Lung (tissue), 16 donors: ENCODE data around the gene SUGCT. TPM values are rescaled to one million over a fixed set of nuclear protein-coding genes. Genes with fewer than 3 reads are reported as not detected.

Experiments
- ATAC-seq: fragments of 200-7000 bp; cut with Tn5 transposase; one replicate; pipeline ENCODE4 v1.9.1; 2020; ENCODE audit warnings: moderate number of reproducible peaks; ENCODE audit not compliant: insufficient read depth, low FRiP score
- DNase-seq, 3 donors: peaks; one replicate each; pipeline ENCODE4 v3.0.0-alpha.2; 2013 to 2017
- H3K27ac ChIP-seq, 2 donors: one replicate each; pipeline ENCODE4 v1.5.1; 2013; ENCODE audit warnings: mild to moderate bottlenecking in 2 of 2, moderate library complexity in 2 of 2, control low read depth in 1 of 2, inconsistent platforms in 1 of 2, low read depth in 1 of 2, low read length in 1 of 2
- H3K27me3 ChIP-seq, 3 donors: one replicate each; pipeline ENCODE4 v1.5.1; 2013; ENCODE audit warnings: low read length in 2 of 3; ENCODE audit not compliant: control insufficient read depth in 3 of 3, insufficient read depth in 3 of 3
- H3K36me3 ChIP-seq, 4 donors: one replicate each; pipeline ENCODE4 v1.5.1; 2013; ENCODE audit warnings: low read length in 4 of 4, mild to moderate bottlenecking in 1 of 4, moderate library complexity in 1 of 4; ENCODE audit not compliant: control insufficient read depth in 4 of 4, insufficient read depth in 4 of 4
- H3K4me1 ChIP-seq, 5 donors: one replicate each; pipeline ENCODE4 v1.5.1; 2013; ENCODE audit warnings: low read length in 5 of 5, mild to moderate bottlenecking in 2 of 5, moderate library complexity in 1 of 5; ENCODE audit not compliant: control insufficient read depth in 5 of 5, insufficient read depth in 5 of 5
- H3K4me3 ChIP-seq: one replicate; pipeline ENCODE4 v1.5.1; 2013; ENCODE audit warnings: mild to moderate bottlenecking, control low read depth, moderate library complexity
- H3K9ac ChIP-seq, 2 donors: one replicate each; pipeline ENCODE4 v1.5.1; 2013; ENCODE audit warnings: low read length in 2 of 2, control low read depth in 1 of 2; ENCODE audit not compliant: insufficient read depth in 1 of 2
- H3K9me3 ChIP-seq, 4 donors: one replicate each; pipeline ENCODE4 v1.5.1; 2013; ENCODE audit warnings: low read length in 3 of 4, mild to moderate bottlenecking in 1 of 4, moderate library complexity in 1 of 4; ENCODE audit not compliant: control insufficient read depth in 4 of 4, insufficient read depth in 3 of 4
- CTCF ChIP-seq: IDR thresholded peaks from 2 replicates; pipeline ENCODE4 v1.5.1; 2012; ENCODE audit warnings: mild to moderate bottlenecking; ENCODE audit errors: control extremely low read depth, extremely low read depth
- WGBS, 2 donors: extraction: QIAGEN DNeasy Blood & Tissue Kit; methylation state at CpG; one replicate each; pipeline ENCODE4 v1.1.7; 2013; 5-methylcytosine and 5-hydroxymethylcytosine counted together
- long read RNA-seq, 5 donors: transcript quantifications; one replicate each; lab custom pipeline, GENCODE V29; 2026
- polyA plus RNA-seq, 2 donors: library from polyadenylated mRNA; stranded (reverse); fragments of 200-250 nt; gene quantifications; one replicate each; pipeline ENCODE4 v1.2.1, GENCODE V29; 2013
- total RNA-seq, 2 donors: library from RNA; depleted of rRNA in 1 of 2; stranded (reverse); fragments of >200 nt in 1 of 2; gene quantifications; one replicate each; pipeline ENCODE4 v1.2.1, GENCODE V29; 2014 to 2021
- donor health status: control.
- donor health status: control.
- donor health status: Bipolar disorder and iron deficiency.
- donor health status: healthy.
- donor health status: DM: yes; HTN: yes; CAD: no.

SUGCT gene
- total RNA-seq (1 to 10 TPM; 1.7 to 4.2 TPM), polyA plus RNA-seq (1 to 10 TPM in 1 of 2 donors, under 1 TPM in 1; 0.23 to 1.8 TPM)
- long read RNA-seq, donor 1: 0 reads
- long read RNA-seq, donor 2: 0 reads
- long read RNA-seq, donor 3: 0 reads
- long read RNA-seq, donor 4: 0 reads
- long read RNA-seq, donor 5: 0 reads

GRCh38 chr7:40134428-40135316 lies at the start of gene SUGCT, which contains the start of gene MPLKIP:
Gene SUGCT, plus strand, starts transcription at chr7:40135005.
Gene MPLKIP, minus strand, starts transcription at chr7:40134622. Its CDS starts 55 bp downstream, at chr7:40134567.
- TF ChIP-seq CTCF: peak; percentile 64
- ATAC-seq (peak; percentile 99), DNase-seq (peak; percentile 89 to 94 (median 94))
- Histone ChIP-seq H3K27ac (peak within 1 kb of the TSS; percentile 89 to 93), H3K4me1 (peaks cover 0 to 9% (median 3%) of the 10 kb centered on the region in 5 donors), H3K9ac (peak within 1 kb of the TSS; percentile 91 to 92), H3K4me3 (peak within 1 kb of the TSS; percentile 97), H3K36me3 (no peaks in the 10 kb centered on the region), H3K27me3 (no peaks in the 10 kb centered on the region), H3K9me3 (no peaks in the 10 kb centered on the region)
- 0 to 1% methylated on average over 71 to 75 of the region's 75 CpGs for WGBS, 2 donors

- Histone ChIP-seq H3K36me3 (peaks cover 26 to 46% (median 35%) of the 10 kb centered on the region in 4 donors), H3K4me1 (no peaks in the 10 kb centered on the region), H3K9ac (no peak overlapping the region), H3K9me3 (no peaks in the 10 kb centered on the region), H3K4me3 (no peak overlapping the region), H3K27me3 (no peaks in the 10 kb centered on the region), H3K27ac (no peak overlapping the region)
- no peak for ATAC-seq
- no peak for TF ChIP-seq CTCF
- 95 to 98% methylated on average over 2 of the region's 2 CpGs for WGBS, 2 donors
- no peak for DNase-seq
Measured at GRCh38 chr7:40092182-40092581, 42.6 kb upstream of the SUGCT start.

- ATAC-seq (no peak), DNase-seq (no peak)
- no peak for TF ChIP-seq CTCF
- H3K9ac ChIP-seq: no peak overlapping the region
- peaks cover 20 to 41% (median 33%) of the 10 kb centered on the region in 4 donors for H3K36me3 ChIP-seq
- H3K4me3 ChIP-seq: no peak overlapping the region
- 92 to 94% methylated on average over 8 of the region's 8 CpGs for WGBS, 2 donors
- H3K27me3 ChIP-seq: no peaks in the 10 kb centered on the region
- no peak overlapping the region for H3K27ac ChIP-seq
- H3K9me3 ChIP-seq: no peaks in the 10 kb centered on the region
- H3K4me1 ChIP-seq: no peaks in the 10 kb centered on the region
Measured at GRCh38 chr7:40093631-40094350, 41.0 kb upstream of the SUGCT start.
